HG02943 (cell line): ENCODE results near the gene CTSA.

Experiments
- ATAC-seq: cut with Tn5 transposase; IDR thresholded peaks from one replicate; pipeline ENCODE4 v1.9.1; 2021; ENCODE audit warnings: mild to moderate bottlenecking, low read depth, moderate library complexity; ENCODE audit not compliant: unreplicated experiment

CTSA gene

DNA sequence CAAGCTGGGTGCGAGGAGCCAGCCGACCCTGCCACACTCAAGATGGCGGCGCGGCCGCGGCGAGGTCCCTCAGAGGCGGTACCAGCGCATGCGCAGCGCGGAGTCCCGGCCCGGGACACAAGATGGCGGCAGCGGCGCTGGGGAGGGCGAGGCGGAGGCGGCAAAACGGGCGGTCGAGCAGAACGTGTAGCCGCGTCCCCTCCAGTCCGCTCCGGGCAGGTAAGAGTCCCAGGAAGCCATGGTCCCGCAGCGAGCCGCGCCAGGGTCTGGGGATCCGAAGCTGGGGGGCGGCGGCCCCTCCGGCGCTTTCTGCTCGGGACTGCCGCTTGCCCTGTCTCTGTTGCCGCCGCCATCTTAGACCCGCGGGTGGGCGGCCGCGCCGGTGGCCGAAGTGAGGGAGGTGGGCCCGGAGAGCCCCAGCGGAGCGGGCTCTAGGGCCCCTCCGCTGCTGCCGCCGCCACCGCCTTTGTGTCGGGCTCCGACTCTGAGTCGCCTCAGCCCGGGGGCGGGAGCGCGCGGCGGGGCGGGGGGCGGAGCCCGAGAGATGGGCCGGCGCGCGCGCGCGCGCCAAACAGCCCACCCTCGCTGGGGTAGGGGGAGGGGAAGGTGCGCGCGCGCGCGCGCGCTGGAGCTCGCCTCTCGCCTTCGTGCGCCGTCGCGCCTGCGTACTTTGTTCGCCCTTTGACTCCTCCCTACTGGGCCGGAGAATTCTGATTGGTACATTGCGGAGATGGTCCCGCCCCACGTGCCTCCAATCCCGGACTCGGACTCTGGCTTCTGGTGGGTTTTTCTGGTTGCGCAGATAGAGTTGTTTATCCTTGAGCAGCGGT, 43.7 kb downstream of the CTSA start, which contains the start of gene PCIF1:
Gene PCIF1, plus strand, starts transcription at position 98 of the 830 bp plus-strand sequence. CDS start 4,317 bp downstream, outside the sequence.
- ATAC-seq = peak; percentile 68

GRCh38 chr20:45935416-45936046, 44.4 kb downstream of the CTSA start:
- ATAC-seq = peak; percentile 2

DNA sequence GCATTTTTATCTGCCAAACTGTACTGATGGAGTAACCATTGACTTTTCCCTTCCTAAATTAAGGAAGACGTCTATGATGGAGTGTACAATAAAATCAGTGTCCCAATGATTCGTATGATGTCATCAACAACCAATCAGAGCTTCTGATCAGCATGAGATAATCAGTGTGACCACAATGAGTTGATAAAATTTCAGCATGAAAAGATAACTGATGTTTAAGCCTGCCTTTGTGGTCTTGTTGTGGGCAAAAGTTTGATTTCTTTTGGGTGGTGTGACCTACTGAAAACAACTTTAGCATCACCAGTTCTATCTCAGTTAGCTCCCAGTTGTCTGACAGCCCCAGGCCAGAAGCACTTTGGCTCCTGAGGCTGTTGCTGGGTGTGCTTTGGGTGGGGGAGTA, 46.6 kb downstream of the CTSA start:
- no peak for ATAC-seq

GRCh38 chr20:45938727-45939438, 47.7 kb downstream of the CTSA start:
- no peak for ATAC-seq

GRCh38 chr20:45940053-45940452, 48.9 kb downstream of the CTSA start:
- no peak for ATAC-seq

- no peak for ATAC-seq
Measured at GRCh38 chr20:45940469-45940868, 49.3 kb downstream of the CTSA start.

GRCh38 chr20:45943613-45944012, 52.5 kb downstream of the CTSA start:
- no peak for ATAC-seq

DNA sequence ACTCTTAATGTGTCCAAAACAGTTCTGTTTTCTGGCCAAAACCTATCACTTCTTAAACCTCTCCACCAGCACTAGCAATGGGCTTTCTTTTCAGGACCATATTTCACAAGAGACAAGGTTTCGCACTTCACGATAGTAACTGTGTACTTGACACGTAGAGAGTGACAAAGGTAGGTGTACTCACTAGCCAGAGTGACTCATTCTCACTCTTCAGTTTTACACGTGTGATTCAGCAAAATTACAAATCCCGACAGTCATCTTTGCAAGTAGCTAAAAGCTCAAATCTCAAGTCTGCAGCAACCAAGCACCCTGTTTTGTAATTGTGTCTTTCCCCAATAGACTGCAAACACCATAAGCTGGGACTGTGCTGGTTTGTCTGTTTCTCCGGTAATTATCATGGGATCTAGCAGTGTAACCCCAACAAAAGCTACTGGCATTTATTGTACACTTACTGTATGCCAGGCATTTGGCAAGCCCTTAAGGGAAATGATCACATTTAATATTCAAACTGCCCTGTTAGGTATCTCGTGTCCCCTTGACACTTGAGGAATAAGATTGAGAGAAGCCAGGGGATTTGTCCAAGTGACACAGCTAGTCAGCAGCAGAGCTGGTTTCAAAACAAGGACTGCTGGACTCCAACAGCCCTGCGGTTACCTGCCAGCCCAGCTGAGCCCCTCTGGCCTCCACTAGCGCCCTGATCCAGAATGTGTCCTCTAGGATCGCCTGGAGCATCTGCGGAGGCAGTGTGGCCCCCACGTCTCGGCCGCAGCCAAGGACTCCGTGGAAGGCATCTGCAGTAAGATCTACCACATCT, 53.2 kb downstream of the CTSA start:
- no peak for ATAC-seq

DNA sequence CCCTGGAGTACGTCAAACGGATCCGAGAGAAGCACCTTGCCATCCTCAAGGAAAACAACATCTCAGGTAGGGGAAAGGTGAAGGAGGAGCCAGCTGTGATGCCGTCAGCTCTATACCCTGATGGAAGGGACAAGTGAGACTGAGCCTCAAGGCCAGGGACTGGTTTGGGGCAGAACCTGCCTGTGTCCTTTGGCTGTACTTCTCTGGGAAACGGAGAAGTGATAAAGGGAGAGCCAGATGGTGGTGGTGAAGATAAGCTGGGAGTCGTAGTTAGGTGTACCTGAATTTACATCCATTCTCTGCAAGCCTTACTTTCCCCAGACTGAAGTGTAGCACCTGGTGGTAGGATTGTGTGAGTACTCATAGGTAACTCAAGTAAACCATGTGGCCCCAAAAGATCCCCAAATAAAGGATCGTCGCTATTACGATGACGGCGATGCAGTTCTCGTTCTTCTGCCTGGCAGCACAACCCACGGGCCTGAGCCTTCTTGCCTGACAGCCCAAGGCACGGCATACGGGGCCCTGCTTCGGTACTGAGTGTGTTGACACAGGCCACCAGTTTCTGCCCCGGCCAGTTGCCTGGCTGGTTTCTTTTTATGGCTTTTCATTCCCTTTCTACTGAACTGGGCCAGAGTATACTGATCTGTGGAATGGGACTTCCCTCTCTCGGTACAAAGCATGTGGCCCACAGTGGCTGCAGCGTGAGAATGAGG, 54.0 kb downstream of the CTSA start:
- no peak for ATAC-seq

- no peak for ATAC-seq
Measured at GRCh38 chr20:45945678-45946148, 54.6 kb downstream of the CTSA start.

DNA sequence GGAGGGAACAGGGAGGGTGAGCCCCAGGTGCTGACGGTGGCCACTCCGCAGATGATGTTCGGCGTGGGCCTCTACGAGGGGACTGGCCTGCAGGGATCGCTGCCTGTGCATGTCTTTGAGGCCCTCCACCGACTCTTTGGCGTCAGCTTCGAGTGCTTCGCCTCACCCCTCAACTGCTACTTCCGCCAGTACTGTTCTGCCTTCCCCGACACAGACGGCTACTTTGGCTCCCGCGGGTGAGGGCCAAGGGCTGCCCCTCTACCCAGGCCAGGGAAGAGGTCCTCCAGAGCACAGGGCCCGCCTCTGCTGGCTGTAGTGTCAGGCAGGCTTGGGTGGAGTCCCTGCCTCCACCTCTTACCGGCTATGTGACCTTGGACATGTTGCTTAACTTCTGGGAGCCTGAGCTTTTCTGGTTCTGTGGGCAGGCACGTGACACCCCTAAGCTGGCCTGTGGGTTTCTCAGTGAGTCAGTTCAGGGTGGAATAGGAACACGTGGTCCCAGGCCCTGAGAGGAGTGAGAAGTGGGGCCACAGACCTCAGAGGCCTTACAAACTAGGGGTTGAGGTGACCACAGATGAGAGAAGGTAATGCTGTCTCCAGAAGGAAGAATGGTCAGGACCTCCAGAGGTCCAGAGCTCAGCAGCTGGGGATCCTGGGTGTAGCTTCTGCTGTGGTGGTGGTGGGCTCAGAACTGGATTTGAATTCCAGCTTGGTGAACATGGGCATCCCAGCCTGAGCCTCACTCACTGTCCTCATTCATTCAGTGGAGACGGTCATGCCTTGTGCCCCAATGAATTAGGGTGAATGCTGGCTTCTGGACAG, 55.2 kb downstream of the CTSA start:
- ATAC-seq = no peak

DNA sequence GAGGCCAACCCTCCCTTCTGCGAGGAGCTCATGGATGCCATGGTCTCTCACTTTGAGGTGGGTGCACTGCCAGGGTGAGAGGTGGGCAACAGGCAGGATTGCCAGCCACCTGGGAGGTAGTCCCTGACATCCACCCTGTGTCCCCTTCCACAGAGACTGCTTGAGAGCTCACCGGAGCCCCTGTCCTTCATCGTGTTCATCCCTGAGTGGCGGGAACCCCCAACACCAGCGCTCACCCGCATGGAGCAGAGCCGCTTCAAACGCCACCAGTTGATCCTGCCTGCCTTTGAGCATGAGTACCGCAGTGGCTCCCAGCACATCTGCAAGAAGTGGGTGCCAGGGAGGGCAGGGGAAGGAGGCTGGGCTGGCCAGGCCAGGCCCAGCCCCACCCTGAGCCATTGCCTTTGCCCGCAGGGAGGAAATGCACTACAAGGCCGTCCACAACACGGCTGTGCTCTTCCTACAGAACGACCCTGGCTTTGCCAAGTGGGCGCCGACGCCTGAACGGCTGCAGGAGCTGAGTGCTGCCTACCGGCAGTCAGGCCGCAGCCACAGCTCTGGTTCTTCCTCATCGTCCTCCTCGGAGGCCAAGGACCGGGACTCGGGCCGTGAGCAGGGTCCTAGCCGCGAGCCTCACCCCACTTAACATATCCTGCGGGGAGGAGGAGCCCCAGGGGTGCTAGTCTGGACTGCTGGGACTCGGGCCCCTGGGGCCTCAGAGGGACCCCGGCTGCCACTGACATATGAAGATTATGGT, 56.2 kb downstream of the CTSA start:
- no peak for ATAC-seq

DNA sequence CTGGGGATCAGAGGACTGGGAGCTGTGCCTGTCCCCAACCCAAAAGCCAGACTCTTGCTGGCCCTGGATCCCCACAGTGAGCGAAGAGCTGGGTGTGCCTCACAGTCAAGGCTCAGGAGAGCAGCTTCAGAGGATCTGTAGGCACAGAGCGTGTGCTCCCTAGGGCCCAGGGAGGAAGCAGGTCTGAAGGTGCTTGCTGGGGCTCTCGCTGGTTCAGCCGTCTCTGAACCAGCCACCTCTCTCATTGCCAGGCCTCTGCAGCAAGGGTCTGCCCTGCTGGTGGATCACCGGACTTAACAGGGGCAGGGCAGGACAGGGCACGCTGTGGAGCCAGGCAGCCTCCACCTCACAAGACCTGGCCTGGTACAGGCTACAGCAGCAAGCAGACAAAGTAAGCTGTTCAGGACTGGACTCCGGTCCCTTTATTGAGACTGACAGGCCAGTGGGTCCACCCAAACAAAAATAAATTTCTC, 57.2 kb downstream of the CTSA start:
- no peak for ATAC-seq
